ENCODE results near the gene PRDM11. TPM values are rescaled to one million over a fixed set of nuclear protein-coding genes. Genes with fewer than 3 reads are reported as not detected.

The PRDM11 gene
- total RNA-seq, 1 donor from 2014 or later, result 18.3 TPM

DNA sequence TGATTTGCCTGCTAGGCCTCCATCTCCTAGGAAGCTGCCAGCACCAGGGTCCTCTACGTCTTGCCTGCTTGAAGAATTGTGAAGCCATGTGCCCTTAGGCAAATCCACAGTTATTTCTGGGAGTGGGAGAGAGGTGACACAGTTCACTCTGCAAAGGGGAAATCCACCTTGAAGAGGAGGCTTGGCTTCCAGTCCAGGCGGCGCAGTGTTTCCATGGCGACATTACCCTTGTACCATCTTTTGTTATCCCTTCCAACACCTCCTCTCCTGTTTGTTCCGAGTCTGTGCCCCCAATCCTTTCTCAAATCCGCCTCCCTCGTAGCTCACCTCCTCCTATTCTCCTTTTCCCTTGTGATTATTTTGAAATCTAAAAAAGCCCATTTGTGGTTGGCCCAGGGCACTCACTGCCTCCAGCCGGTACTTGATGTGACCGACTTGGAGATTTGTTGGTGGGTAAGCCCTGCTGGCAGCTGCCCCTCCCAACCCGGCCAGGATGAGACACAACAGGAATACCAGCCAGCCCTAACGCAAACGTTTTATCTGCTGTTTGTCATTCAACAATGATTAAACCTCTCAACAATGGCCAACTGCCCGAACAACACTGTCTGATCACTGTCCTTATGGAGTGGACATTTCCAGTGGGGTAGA lies 121.3 kb downstream of the PRDM11 start:
- Histone ChIP-seq H3K4me3 (no peak overlapping the region), H3K4me1 (no peaks in the 10 kb centered on the region), H3K27ac (no peak overlapping the region), H3K36me3 (no peaks in the 10 kb centered on the region), H3K9me3 (no peaks in the 10 kb centered on the region), H3K27me3 (peaks cover 7% of the 10 kb centered on the region)
- no peak for ATAC-seq
- DNase-seq, result no peak
- intact Hi-C loops (cut with DNase I), result no loop called here
- TF ChIP-seq, protein P1, sequence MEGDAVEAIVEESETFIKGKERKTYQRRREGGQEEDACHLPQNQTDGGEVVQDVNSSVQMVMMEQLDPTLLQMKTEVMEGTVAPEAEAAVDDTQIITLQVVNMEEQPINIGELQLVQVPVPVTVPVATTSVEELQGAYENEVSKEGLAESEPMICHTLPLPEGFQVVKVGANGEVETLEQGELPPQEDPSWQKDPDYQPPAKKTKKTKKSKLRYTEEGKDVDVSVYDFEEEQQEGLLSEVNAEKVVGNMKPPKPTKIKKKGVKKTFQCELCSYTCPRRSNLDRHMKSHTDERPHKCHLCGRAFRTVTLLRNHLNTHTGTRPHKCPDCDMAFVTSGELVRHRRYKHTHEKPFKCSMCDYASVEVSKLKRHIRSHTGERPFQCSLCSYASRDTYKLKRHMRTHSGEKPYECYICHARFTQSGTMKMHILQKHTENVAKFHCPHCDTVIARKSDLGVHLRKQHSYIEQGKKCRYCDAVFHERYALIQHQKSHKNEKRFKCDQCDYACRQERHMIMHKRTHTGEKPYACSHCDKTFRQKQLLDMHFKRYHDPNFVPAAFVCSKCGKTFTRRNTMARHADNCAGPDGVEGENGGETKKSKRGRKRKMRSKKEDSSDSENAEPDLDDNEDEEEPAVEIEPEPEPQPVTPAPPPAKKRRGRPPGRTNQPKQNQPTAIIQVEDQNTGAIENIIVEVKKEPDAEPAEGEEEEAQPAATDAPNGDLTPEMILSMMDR (IDR thresholded peaks at IDR 0.05), result no peak

DNA sequence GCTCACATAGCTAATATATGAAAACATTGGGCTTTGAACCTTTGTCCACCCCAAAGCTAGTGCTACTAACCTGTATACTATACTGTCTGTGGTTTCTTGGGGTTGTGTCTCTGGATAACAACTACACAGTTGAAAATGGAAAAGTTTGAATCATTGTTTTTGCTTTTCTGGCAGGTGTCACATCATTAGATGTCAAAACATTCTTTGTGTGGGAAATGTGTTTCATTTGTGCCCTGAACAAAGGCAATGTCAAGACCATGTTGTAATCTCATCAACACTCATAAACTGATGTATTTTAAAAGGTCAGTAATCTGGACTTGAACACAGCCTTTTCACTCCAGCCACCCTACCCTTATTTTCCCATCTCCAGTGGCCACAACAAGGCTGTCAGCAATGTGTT lies 123.2 kb downstream of the PRDM11 start:
- H3K27me3 ChIP-seq, result peaks cover 7% of the 10 kb centered on the region
- H3K9me3 ChIP-seq, result no peaks in the 10 kb centered on the region
- DNase-seq (no peak), ATAC-seq (no peak)
- H3K27ac ChIP-seq, result no peak overlapping the region
- no peak overlapping the region for H3K4me3 ChIP-seq
- intact Hi-C loops (cut with DNase I), result no loop called here
- no peaks in the 10 kb centered on the region for H3K36me3 ChIP-seq
- H3K4me1 ChIP-seq, result no peaks in the 10 kb centered on the region
- TF ChIP-seq, protein P1 (IDR thresholded peaks at IDR 0.05), result no peak

DNA sequence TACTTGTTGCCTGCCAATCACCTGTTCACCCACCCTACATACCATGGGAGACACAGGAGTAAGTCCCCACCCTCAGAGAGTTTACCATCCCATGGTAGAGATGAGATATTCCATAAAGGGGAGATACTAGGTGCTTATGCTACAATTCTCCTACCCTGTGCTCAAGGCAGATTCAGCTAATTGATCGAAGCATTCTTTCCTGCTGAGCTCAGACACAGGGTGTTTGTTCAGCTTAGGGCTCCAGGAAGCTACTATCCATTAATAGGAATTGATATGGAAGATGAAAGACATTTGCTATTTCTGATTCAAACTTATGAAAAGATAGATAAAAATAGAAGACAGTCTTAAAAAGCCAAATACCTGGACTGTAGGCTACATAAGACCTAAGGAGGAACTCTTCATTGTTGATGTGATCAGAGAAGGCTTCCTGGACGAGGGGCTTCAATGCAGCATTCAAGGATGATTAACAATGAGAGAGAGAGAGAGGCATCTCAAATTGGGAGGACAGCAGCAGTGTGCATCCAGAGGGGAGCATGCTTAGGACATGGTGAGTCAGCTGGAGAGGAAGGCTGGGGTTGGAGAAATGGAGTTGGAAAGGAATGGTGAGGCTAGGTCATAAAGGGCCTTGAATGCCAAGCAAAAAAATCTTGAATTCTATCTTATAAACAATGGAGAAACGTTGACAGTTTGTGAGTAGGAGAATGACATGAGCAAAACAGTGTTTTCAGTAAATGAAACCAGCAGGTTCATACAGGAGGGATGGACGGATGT lies 124.7 kb downstream of the PRDM11 start:
- TF ChIP-seq, protein P1 (IDR thresholded peaks at IDR 0.05), result no peak
- Histone ChIP-seq H3K4me3 (no peak overlapping the region), H3K36me3 (no peaks in the 10 kb centered on the region), H3K27ac (no peak overlapping the region), H3K27me3 (peaks cover 7% of the 10 kb centered on the region), H3K4me1 (no peaks in the 10 kb centered on the region), H3K9me3 (no peaks in the 10 kb centered on the region)
- intact Hi-C loops (cut with DNase I), result no loop called here
- ATAC-seq (no peak), DNase-seq (no peak)

DNA sequence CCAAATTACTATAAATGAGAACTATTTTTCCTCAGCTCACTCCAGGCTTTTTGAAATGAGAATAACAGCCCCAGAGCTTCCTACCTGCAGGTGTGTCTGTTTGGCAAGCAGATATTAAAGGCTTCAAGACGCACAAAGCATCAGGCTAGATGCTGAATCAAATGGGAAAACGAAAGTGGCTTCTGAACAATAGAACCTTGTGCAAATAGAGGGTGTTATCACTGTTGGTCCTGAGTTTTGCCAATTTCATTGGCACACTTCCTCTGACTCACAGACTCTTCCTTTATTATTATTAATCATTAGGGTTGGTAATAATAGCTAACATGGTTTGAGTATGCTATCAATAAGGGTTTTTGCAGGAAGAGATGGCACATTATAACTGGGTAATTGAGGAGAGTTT lies 126.3 kb downstream of the PRDM11 start:
- H3K4me1 ChIP-seq, result no peaks in the 10 kb centered on the region
- ATAC-seq (no peak), DNase-seq (no peak)
- TF ChIP-seq, protein P1 (IDR thresholded peaks at IDR 0.05), result no peak
- H3K4me3 ChIP-seq, result no peak overlapping the region
- H3K27me3 ChIP-seq, result peaks cover 7% of the 10 kb centered on the region
- H3K9me3 ChIP-seq, result no peaks in the 10 kb centered on the region
- H3K27ac ChIP-seq, result no peak overlapping the region
- no peaks in the 10 kb centered on the region for H3K36me3 ChIP-seq
- intact Hi-C loops (cut with DNase I), result no loop called here

DNA sequence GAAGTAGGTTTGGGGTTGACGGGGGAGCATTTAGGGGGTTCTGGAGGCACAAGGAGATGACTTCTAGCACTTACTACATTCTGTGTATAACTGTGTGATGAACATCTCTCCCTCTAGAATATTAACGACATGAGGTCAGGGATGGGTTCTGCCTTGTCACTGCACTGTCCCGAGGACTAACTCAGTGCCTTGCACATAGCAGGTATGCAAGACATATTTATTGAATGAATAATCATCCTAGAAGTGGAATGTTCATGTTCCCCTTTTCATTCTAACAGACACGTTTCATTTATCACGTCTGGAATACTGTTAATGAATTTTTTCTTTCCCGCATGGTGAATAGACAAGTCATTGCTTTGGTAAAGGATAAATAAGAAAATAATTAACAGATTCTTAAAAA lies 127.1 kb downstream of the PRDM11 start:
- no peak overlapping the region for H3K27ac ChIP-seq
- no peaks in the 10 kb centered on the region for H3K4me1 ChIP-seq
- ATAC-seq, result no peak
- no peaks in the 10 kb centered on the region for H3K36me3 ChIP-seq
- H3K9me3 ChIP-seq, result no peaks in the 10 kb centered on the region
- H3K27me3 ChIP-seq, result peaks cover 5% of the 10 kb centered on the region
- no peak overlapping the region for H3K4me3 ChIP-seq
- intact Hi-C loops (cut with DNase I), result no loop called here
- no peak for DNase-seq
- TF ChIP-seq, protein P1 (IDR thresholded peaks at IDR 0.05), result no peak
